Stimulated activated naive CD4-positive, alpha-beta T cell (primary cell): ENCODE results near the gene GPRIN3.

ENCODE experiments used
- DNase-seq, 6 experiments: peaks; one replicate each; lab custom pipeline; 2025; lab: John Stamatoyannopoulos, UW

GPRIN3 gene

GRCh38 chr4:89290727-89291516, 16.7 kb downstream of the GPRIN3 start:
- DNase-seq: peak in 1 of 6 experiments; percentile 19

GRCh38 chr4:89289312-89289711, 18.3 kb downstream of the GPRIN3 start:
- no peak for DNase-seq

GRCh38 chr4:89288430-89288829, 19.2 kb downstream of the GPRIN3 start:
- no peak for DNase-seq

GRCh38 chr4:89287945-89288344, 19.7 kb downstream of the GPRIN3 start:
- DNase-seq: no peak

GRCh38 chr4:89285745-89286144, 21.9 kb downstream of the GPRIN3 start:
- DNase-seq: no peak

- no peak for DNase-seq
Observed at GRCh38 chr4:89284828-89285227, 22.8 kb downstream of the GPRIN3 start.

GRCh38 chr4:89284020-89284424, 23.6 kb downstream of the GPRIN3 start:
- no peak for DNase-seq

- peak in 1 of 6 experiments; percentile 18 for DNase-seq
Observed at GRCh38 chr4:89283226-89284009, 24.2 kb downstream of the GPRIN3 start.

- no peak for DNase-seq
Observed at GRCh38 chr4:89279385-89279784, 28.2 kb downstream of the GPRIN3 start.

- DNase-seq: no peak
Observed at GRCh38 chr4:89277412-89277811, 30.2 kb downstream of the GPRIN3 start.

- no peak for DNase-seq
Observed at GRCh38 chr4:89276296-89276695, 31.3 kb downstream of the GPRIN3 start.

GRCh38 chr4:89275587-89275986, 32.0 kb downstream of the GPRIN3 start:
- DNase-seq: no peak

- no peak for DNase-seq
Observed at GRCh38 chr4:89273741-89274141, 33.9 kb downstream of the GPRIN3 start.

GRCh38 chr4:89270792-89271191, 36.8 kb downstream of the GPRIN3 start:
- DNase-seq: no peak

- no peak for DNase-seq
Observed at GRCh38 chr4:89269121-89269666, 38.4 kb downstream of the GPRIN3 start.

- no peak for DNase-seq
Observed at GRCh38 chr4:89268679-89269078, 38.9 kb downstream of the GPRIN3 start.

GRCh38 chr4:89267846-89268245, 39.8 kb downstream of the GPRIN3 start:
- DNase-seq: no peak

GRCh38 chr4:89267392-89267791, 40.2 kb downstream of the GPRIN3 start:
- DNase-seq: no peak

GRCh38 chr4:89266128-89266527, 41.5 kb downstream of the GPRIN3 start:
- no peak for DNase-seq

GRCh38 chr4:89263265-89263664, 44.3 kb downstream of the GPRIN3 start:
- no peak for DNase-seq

GRCh38 chr4:89259301-89260028, 48.1 kb downstream of the GPRIN3 start:
- DNase-seq: no peak

GRCh38 chr4:89258506-89258905, 49.1 kb downstream of the GPRIN3 start:
- DNase-seq: no peak
